K562 (cell line): ENCODE results near the gene FLAD1. TPM values are rescaled to one million over a fixed set of nuclear protein-coding genes. Genes with fewer than 3 reads are reported as not detected.

Experiments
- BACH1 ChIP-seq: fragments of 200-800 bp; sonication (Bioruptor generic); IDR thresholded peaks from 2 replicates; pipeline ENCODE4 v1.6.1; 2016; ENCODE audit warnings: missing genetic modification characterization, missing compliant biosample characterization
- BCOR ChIP-seq: fragments of 450-650 bp; IDR thresholded peaks from 2 replicates; pipeline ENCODE4 v1.6.1; 2016
- FOSL1 ChIP-seq: fragments of 200-800 bp; sonication (Bioruptor generic); conservative IDR thresholded peaks from 2 replicates; pipeline ENCODE4 v1.6.1; 2016; ENCODE audit warnings: missing genetic modification characterization, missing compliant biosample characterization
- HMGN3 ChIP-seq: IDR thresholded peaks from 2 replicates; pipeline ENCODE4 v1.6.1; 2011; ENCODE audit warnings: borderline replicate concordance, low read depth, mild to moderate bottlenecking, mixed read lengths, low read length; ENCODE audit not compliant: insufficient read length; ENCODE audit errors: extremely low read depth
- JUND ChIP-seq, 2 experiments: IDR thresholded peaks; 2 replicates in 1 of 2; 3 replicates in 1 of 2; pipeline ENCODE4 v1.6.1; 2011; ENCODE audit warnings: borderline replicate concordance in 2 of 2, low read depth in 2 of 2, low read length in 2 of 2, improper control_type of control experiment in 1 of 2, missing biosample characterization in 1 of 2, missing genetic modification characterization in 1 of 2, missing genetic modification reagents in 1 of 2
- NR4A1 ChIP-seq, 2 experiments: fragments of 250-450 bp in 1 of 2; fragments of 450-650 bp in 1 of 2; sonication (Bioruptor Pico) in 1 of 2; IDR thresholded peaks; 2 replicates each; pipeline versions ENCODE4 v1.4.0 to v1.6.1; 2016 to 2020; ENCODE audit warnings: mild to moderate bottlenecking in 2 of 2, missing compliant biosample characterization in 1 of 2, missing genetic modification characterization in 1 of 2, moderate library complexity in 1 of 2
- RAD21 ChIP-seq, 2 experiments: fragments of 250-450 bp in 1 of 2; fragments of 450-650 bp in 1 of 2; sonication (Bioruptor Pico) in 1 of 2; formaldehyde crosslinking in 1 of 2; IDR thresholded peaks in 1 of 2; conservative IDR thresholded peaks in 1 of 2; 2 replicates each; pipeline versions ENCODE4 v1.4.0 to v1.8.0; 2020 to 2022; ENCODE audit warnings: mild to moderate bottlenecking in 2 of 2, moderate library complexity in 1 of 2
- RBM22 ChIP-seq: fragments of 200-400 bp; formaldehyde crosslinking; IDR thresholded peaks from 2 replicates; pipeline ENCODE4 v1.6.1; 2018; ENCODE audit warnings: low read length, low read depth; ENCODE audit not compliant: poor library complexity, severe bottlenecking
- SP2 ChIP-seq: IDR thresholded peaks from 2 replicates; pipeline ENCODE4 v1.6.1; 2011; ENCODE audit warnings: mild to moderate bottlenecking, low read depth, low read length, moderate library complexity; ENCODE audit not compliant: poor library complexity, severe bottlenecking; ENCODE audit errors: extremely low read depth
- TCF7 ChIP-seq: sonication (generic); IDR thresholded peaks from 2 replicates; pipeline ENCODE4 v1.6.1; 2016; ENCODE audit warnings: antibody characterized with exemption, borderline replicate concordance
- TFAM ChIP-seq: fragments of 250-450 bp; sonication (Bioruptor Pico); conservative IDR thresholded peaks from 2 replicates; pipeline ENCODE4 v1.5.0; 2021; ENCODE audit warnings: mild to moderate bottlenecking, moderate library complexity
- ZBTB7A ChIP-seq: IDR thresholded peaks from 2 replicates; pipeline ENCODE4 v1.6.1; 2011; ENCODE audit warnings: low read depth, mild to moderate bottlenecking, low read length, moderate library complexity, borderline replicate concordance; ENCODE audit not compliant: control insufficient read depth
- ZFP36 ChIP-seq: fragments of 150-350 bp; IDR thresholded peaks from 2 replicates; pipeline ENCODE4 v1.6.1; 2018; ENCODE audit warnings: low read length, low read depth; ENCODE audit not compliant: partially characterized antibody
- ZNF134 ChIP-seq: fragments of 250-450 bp; sonication (Bioruptor Pico); conservative IDR thresholded peaks from 2 replicates; pipeline ENCODE4 v1.4.0; 2020
- ZNF143 ChIP-seq: sonication (generic); formaldehyde crosslinking; IDR thresholded peaks from 2 replicates; pipeline ENCODE4 v1.9.0; 2022; ENCODE audit warnings: mild to moderate bottlenecking, missing genetic modification reagents
- ZNF584 ChIP-seq: fragments of 200-800 bp; sonication (Bioruptor generic); IDR thresholded peaks from 2 replicates; pipeline ENCODE4 v1.6.1; 2016; ENCODE audit warnings: low read depth, mild to moderate bottlenecking, missing genetic modification characterization, missing compliant biosample characterization
- polyA plus RNA-seq, 8 experiments: library from polyadenylated mRNA; depleted of rRNA in 4 of 8; stranded (reverse) in 5 of 8; unstranded in 3 of 8; fragments of >200 nt; fragmentation: Nextera tagmentation in 2 of 8; fragmentation: Illumina TruSeq in 1 of 8; extraction: Ambion mirVana in 2 of 8; extraction: Trizol in 1 of 8; gene quantifications; 2 replicates each; pipeline versions ENCODE4 v1.2.1 to v1.2.3, GENCODE V29; 2011 to 2014; ENCODE audit warnings: inconsistent platforms in 1 of 8, missing spikeins in 1 of 8
- total RNA-seq, 7 experiments: library from RNA; depleted of rRNA in 6 of 7; stranded (reverse); fragments of >200 nt in 6 of 7; fragmentation: Illumina TruSeq in 2 of 7; extraction: Trizol in 2 of 7; gene quantifications; 2 replicates each; pipeline versions ENCODE4 v1.2.1 to v1.2.3, GENCODE V29; 2011 to 2021; ENCODE audit warnings: low replicate concordance in 1 of 7
- TF ChIP-seq, protein P1 (sequence below), 3 experiments: IDR thresholded peaks in 2 of 3; conservative IDR thresholded peaks in 1 of 3; 2 replicates each; pipeline ENCODE4 v1.5.1; 2011 to 2012; ENCODE audit warnings: low read length in 3 of 3, mild to moderate bottlenecking in 3 of 3, control low read depth in 2 of 3, improper control_type of control experiment in 1 of 3, inconsistent platforms in 1 of 3, low read depth in 1 of 3, mixed read lengths in 1 of 3, moderate library complexity in 1 of 3; ENCODE audit not compliant: insufficient read depth in 2 of 3
- TF ChIP-seq, protein P2 (sequence below): fragments of 450-650 bp; formaldehyde crosslinking; IDR thresholded peaks from 2 replicates; pipeline ENCODE4 v1.4.0; 2020; ENCODE audit warnings: mild to moderate bottlenecking, moderate library complexity
- TF ChIP-seq, protein P3 (sequence below), 2 experiments: IDR thresholded peaks; 2 replicates each; pipeline ENCODE4 v1.6.1; 2011; ENCODE audit warnings: borderline replicate concordance in 1 of 2, control low read depth in 1 of 2, low read depth in 1 of 2, low read length in 1 of 2, mild to moderate bottlenecking in 1 of 2, mixed read lengths in 1 of 2, moderate library complexity in 1 of 2; ENCODE audit not compliant: insufficient read depth in 1 of 2, insufficient read length in 1 of 2, poor library complexity in 1 of 2, severe bottlenecking in 1 of 2; ENCODE audit errors: extremely low read depth in 1 of 2

The FLAD1 gene
- total and polyA plus RNA-seq, 9 of the 15 experiments (the other 6 are each of a cell fraction or from before 2014, with no cell fraction given): 24.9 to 85.8 (median 67.0) TPM

DNA sequence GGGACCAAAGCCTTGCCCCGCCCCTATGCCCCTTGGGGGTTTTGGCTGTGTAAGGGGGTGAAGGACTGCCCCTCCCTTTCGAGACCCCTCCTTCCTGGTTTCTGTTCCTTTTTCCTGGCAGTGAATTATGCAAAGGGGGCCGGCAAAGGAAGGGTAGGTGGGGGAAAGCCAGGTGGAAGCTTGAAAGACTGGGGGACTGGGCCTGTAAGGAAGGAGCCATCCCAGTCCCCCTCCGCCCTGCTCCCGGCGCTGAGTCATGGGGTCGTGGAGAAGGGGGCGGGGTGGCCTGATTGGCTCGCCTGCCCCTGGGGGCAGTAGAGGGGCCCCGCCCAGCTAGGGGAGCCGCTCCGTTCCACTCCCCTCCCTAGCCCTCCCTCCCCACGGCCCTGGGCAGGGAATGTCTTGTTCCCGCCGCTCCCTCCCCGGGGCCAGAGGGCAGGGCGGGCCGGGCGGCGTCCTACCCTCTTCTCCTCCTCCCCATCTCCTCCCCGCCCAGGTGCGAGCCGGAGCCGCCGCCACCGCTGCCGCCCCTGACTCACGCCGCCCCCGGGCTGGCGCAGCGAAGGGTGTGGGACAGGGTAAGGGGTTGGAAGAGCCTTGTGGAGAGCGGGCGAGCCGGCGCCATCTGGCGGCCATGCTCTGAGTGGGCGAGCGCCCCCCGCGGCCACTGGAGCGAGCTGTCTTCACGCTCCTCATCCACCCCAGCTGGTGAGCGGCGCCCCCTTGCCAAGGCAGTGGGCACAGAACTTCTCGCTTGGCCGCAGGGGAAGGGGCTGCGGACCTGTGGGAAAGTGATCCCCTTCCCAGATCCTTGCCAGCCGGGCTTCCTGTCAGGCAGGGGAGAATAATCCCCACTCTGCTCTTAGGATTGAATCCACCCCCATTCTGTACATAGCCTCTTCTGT lies 34.1 kb downstream of the FLAD1 start (continued):
- TF ChIP-seq ZNF584 (CRISPR knock-in tag): 0 out of 2 replicates have a peak, but pooled peaks have one; percentile 35
- no peak for TF ChIP-seq ZNF134 (CRISPR knock-in tag)
- TF ChIP-seq, protein P1, sequence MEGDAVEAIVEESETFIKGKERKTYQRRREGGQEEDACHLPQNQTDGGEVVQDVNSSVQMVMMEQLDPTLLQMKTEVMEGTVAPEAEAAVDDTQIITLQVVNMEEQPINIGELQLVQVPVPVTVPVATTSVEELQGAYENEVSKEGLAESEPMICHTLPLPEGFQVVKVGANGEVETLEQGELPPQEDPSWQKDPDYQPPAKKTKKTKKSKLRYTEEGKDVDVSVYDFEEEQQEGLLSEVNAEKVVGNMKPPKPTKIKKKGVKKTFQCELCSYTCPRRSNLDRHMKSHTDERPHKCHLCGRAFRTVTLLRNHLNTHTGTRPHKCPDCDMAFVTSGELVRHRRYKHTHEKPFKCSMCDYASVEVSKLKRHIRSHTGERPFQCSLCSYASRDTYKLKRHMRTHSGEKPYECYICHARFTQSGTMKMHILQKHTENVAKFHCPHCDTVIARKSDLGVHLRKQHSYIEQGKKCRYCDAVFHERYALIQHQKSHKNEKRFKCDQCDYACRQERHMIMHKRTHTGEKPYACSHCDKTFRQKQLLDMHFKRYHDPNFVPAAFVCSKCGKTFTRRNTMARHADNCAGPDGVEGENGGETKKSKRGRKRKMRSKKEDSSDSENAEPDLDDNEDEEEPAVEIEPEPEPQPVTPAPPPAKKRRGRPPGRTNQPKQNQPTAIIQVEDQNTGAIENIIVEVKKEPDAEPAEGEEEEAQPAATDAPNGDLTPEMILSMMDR (IDR thresholded peaks at IDR 0.05 in 2 of 3, conservative IDR thresholded peaks at IDR 0.05 in 1 of 3; ENCODE audit: insufficient read depth in 2 of 3, low read depth in 1 of 3, low read length in 3 of 3): peak; percentile 100
- peak; percentile 98 for TF ChIP-seq ZBTB7A
- no peak for TF ChIP-seq NR4A1 (CRISPR knock-in tag; IDR thresholded peaks at IDR 0.05)
- TF ChIP-seq NR4A1 (tag; IDR thresholded peaks at IDR 0.05): 0 out of 2 replicates have a peak, but pooled peaks have one; percentile 15
- TF ChIP-seq HMGN3: peak; percentile 97
- peak; percentile 87 for TF ChIP-seq FOSL1 (tag)
- peak; percentile 4 for TF ChIP-seq ZFP36
- TF ChIP-seq, protein P2, sequence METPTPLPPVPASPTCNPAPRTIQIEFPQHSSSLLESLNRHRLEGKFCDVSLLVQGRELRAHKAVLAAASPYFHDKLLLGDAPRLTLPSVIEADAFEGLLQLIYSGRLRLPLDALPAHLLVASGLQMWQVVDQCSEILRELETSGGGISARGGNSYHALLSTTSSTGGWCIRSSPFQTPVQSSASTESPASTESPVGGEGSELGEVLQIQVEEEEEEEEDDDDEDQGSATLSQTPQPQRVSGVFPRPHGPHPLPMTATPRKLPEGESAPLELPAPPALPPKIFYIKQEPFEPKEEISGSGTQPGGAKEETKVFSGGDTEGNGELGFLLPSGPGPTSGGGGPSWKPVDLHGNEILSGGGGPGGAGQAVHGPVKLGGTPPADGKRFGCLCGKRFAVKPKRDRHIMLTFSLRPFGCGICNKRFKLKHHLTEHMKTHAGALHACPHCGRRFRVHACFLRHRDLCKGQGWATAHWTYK: peak; percentile 72; the same call in 1 of the 2 replicates
- peak; percentile 68 for TF ChIP-seq JUND (IDR thresholded peaks at IDR 0.05; ENCODE audit: borderline replicate concordance, low read depth, low read length)
- peak; percentile 11; the same call in 1 of the 3 replicates for TF ChIP-seq JUND (tag; IDR thresholded peaks at IDR 0.05; ENCODE audit: borderline replicate concordance, low read depth, low read length)
- TF ChIP-seq RBM22: peak; percentile 98
- no peak for TF ChIP-seq SP2
- TF ChIP-seq BCOR: peak; percentile 45; the same call in 1 of the 2 replicates
- no peak for TF ChIP-seq BACH1 (tag)
- TF ChIP-seq TFAM (CRISPR knock-in tag): no peak
- no peak for TF ChIP-seq ZNF143
- TF ChIP-seq TCF7: peak; percentile 76; the same call in 1 of the 2 replicates
- TF ChIP-seq, protein P3, sequence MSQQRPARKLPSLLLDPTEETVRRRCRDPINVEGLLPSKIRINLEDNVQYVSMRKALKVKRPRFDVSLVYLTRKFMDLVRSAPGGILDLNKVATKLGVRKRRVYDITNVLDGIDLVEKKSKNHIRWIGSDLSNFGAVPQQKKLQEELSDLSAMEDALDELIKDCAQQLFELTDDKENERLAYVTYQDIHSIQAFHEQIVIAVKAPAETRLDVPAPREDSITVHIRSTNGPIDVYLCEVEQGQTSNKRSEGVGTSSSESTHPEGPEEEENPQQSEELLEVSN (IDR thresholded peaks at IDR 0.05; ENCODE audit: borderline replicate concordance in 1 of 2, extremely low read depth in 1 of 2, insufficient read depth in 1 of 2, insufficient read length in 1 of 2, low read depth in 1 of 2, low read length in 1 of 2, poor library complexity in 1 of 2, severe bottlenecking in 1 of 2): peak; percentile 33 to 41
- TF ChIP-seq RAD21 (CRISPR knock-in tag; conservative IDR thresholded peaks at IDR 0.05 in 1 of 2, IDR thresholded peaks at IDR 0.05 in 1 of 2): peak; percentile 92 to 96
